IMR-90 (cell line): ENCODE measurements around the gene MT1E. TPM values are rescaled to one million over a fixed set of nuclear protein-coding genes. Genes with fewer than 3 reads are reported as not detected.

ENCODE experiments used
- ATAC-seq: fragments of 200-7000 bp; cut with Tn5 transposase; 2 replicates; pipeline ENCODE4 v1.9.1; 2020; ENCODE audit warnings: low read depth, mild to moderate bottlenecking, moderate library complexity
- BruUV-seq: library from RNA; stranded (reverse); fragments of 400-500 nt; replicated peaks from 2 replicates; lab custom pipeline; 2021; lab: Mats Ljungman, UMichigan
- CTCF ChIA-PET: fragments of 300-600 bp; formaldehyde crosslinking; extraction: SDS; loops from one replicate; lab custom pipeline; 2021; ENCODE audit warnings: antibody characterized with exemption; lab: Yijun Ruan, JAX
- POLR2A ChIA-PET: fragments of 300-600 bp; sonication (Branson Sonifier 250); formaldehyde crosslinking; loops from one replicate; lab custom pipeline; 2022; ENCODE audit warnings: antibody characterized with exemption; ENCODE audit not compliant: unreplicated experiment; lab: Charles Lee
- DNase-seq: peaks from one replicate; pipeline ENCODE4 v3.0.0; 2013
- H2AFZ ChIP-seq: replicated peaks from 2 replicates; pipeline ENCODE3; 2013; ENCODE audit warnings: low read length, mild to moderate bottlenecking; ENCODE audit not compliant: poor library complexity
- H2AK5ac ChIP-seq: 2 replicates; pipeline ENCODE4 v1.6.1; 2013; ENCODE audit warnings: low read depth, low read length, inconsistent platforms
- H2AK9ac ChIP-seq: replicated peaks from 2 replicates; pipeline ENCODE3; 2013; ENCODE audit warnings: mild to moderate bottlenecking, low read depth, low read length, moderate library complexity; ENCODE audit not compliant: poor library complexity
- H2BK120ac ChIP-seq: 2 replicates; pipeline ENCODE4 v1.6.1; 2013; ENCODE audit warnings: low read depth, low read length, inconsistent platforms
- H2BK15ac ChIP-seq: 3 replicates; pipeline ENCODE4 v1.6.1; 2013; ENCODE audit warnings: low read depth, low read length, inconsistent platforms
- H2BK20ac ChIP-seq: 2 replicates; pipeline ENCODE4 v1.6.1; 2013; ENCODE audit warnings: low read depth, mild to moderate bottlenecking, inconsistent platforms, low read length, moderate library complexity
- H2BK5ac ChIP-seq: 2 replicates; pipeline ENCODE4 v1.6.1; 2013; ENCODE audit warnings: mild to moderate bottlenecking, low read depth, low read length, inconsistent platforms; ENCODE audit not compliant: poor library complexity, severe bottlenecking
- H3K14ac ChIP-seq: replicated peaks from 2 replicates; pipeline ENCODE4 v1.6.1; 2013; ENCODE audit warnings: low read depth, low read length, inconsistent platforms
- H3K18ac ChIP-seq: 2 replicates; pipeline ENCODE4 v1.6.1; 2013; ENCODE audit warnings: low read depth, low read length, control low read depth
- H3K23ac ChIP-seq: 2 replicates; pipeline ENCODE4 v1.6.1; 2013; ENCODE audit warnings: low read depth, low read length, inconsistent platforms
- H3K27ac ChIP-seq: 2 replicates; pipeline ENCODE4 v1.5.1; 2013; ENCODE audit warnings: mild to moderate bottlenecking, control low read depth, low read length; ENCODE audit not compliant: insufficient read depth
- H3K27me3 ChIP-seq: 2 replicates; pipeline ENCODE4 v1.6.1; 2013; ENCODE audit warnings: low read length; ENCODE audit not compliant: control insufficient read depth, insufficient read depth
- H3K36me3 ChIP-seq: 2 replicates; pipeline ENCODE4 v1.6.1; 2013; ENCODE audit warnings: low read length, mixed read lengths; ENCODE audit not compliant: control insufficient read depth, insufficient read depth
- H3K4ac ChIP-seq: 2 replicates; pipeline ENCODE4 v1.6.1; 2013; ENCODE audit warnings: low read depth, low read length, inconsistent platforms
- H3K4me1 ChIP-seq: 2 replicates; pipeline ENCODE4 v1.6.1; 2013; ENCODE audit warnings: low read length, mixed read lengths; ENCODE audit not compliant: control insufficient read depth, insufficient read depth
- H3K4me2 ChIP-seq: 2 replicates; pipeline ENCODE4 v1.6.1; 2013; ENCODE audit warnings: low read depth, mild to moderate bottlenecking, control low read depth, low read length, moderate library complexity
- H3K4me3 ChIP-seq: 2 replicates; pipeline ENCODE4 v1.5.1; 2013; ENCODE audit warnings: low read depth, mild to moderate bottlenecking, control low read depth, low read length, moderate library complexity; ENCODE audit not compliant: insufficient read depth
- H3K56ac ChIP-seq: 2 replicates; pipeline ENCODE4 v1.6.1; 2013; ENCODE audit warnings: low read length, inconsistent platforms; ENCODE audit not compliant: insufficient read depth; ENCODE audit errors: extremely low read depth
- H3K79me1 ChIP-seq, 2 experiments: 2 replicates each; pipeline ENCODE4 v1.6.1; 2013; ENCODE audit warnings: low read length in 2 of 2, inconsistent platforms in 1 of 2, low read depth in 1 of 2
- H3K9ac ChIP-seq: 2 replicates; pipeline ENCODE4 v1.6.1; 2013; ENCODE audit warnings: low read depth, low read length, control low read depth
- H3K9me1 ChIP-seq: 2 replicates; pipeline ENCODE4 v1.6.1; 2013; ENCODE audit warnings: low read length, inconsistent platforms; ENCODE audit not compliant: insufficient read depth
- H3K9me3 ChIP-seq: 2 replicates; pipeline ENCODE4 v1.6.1; 2013; ENCODE audit warnings: low read length; ENCODE audit not compliant: control insufficient read depth, insufficient read depth
- H4K20me1 ChIP-seq: 2 replicates; pipeline ENCODE4 v1.6.1; 2013; ENCODE audit warnings: low read length, inconsistent platforms; ENCODE audit not compliant: insufficient read depth
- H4K5ac ChIP-seq: 2 replicates; pipeline ENCODE4 v1.6.1; 2013; ENCODE audit warnings: mild to moderate bottlenecking, low read depth, low read length, control low read depth
- H4K8ac ChIP-seq, 2 experiments: 2 replicates each; pipeline ENCODE4 v1.6.1; 2013; ENCODE audit warnings: low read depth in 2 of 2, low read length in 2 of 2, control low read depth in 1 of 2, inconsistent platforms in 1 of 2
- H4K91ac ChIP-seq: 2 replicates; pipeline ENCODE4 v1.6.1; 2013; ENCODE audit warnings: low read depth, low read length, inconsistent platforms; ENCODE audit not compliant: insufficient read depth
- BHLHE40 ChIP-seq: fragments of 150-350 bp; IDR thresholded peaks from 2 replicates; pipeline ENCODE4 v1.6.1; 2016; ENCODE audit warnings: mild to moderate bottlenecking, low read depth, low read length
- CEBPB ChIP-seq: IDR thresholded peaks from 2 replicates; pipeline ENCODE4 v1.6.1; 2012; ENCODE audit warnings: low read depth, low read length, improper control_type of control experiment
- FOS ChIP-seq: fragments of 150-350 bp; IDR thresholded peaks from 2 replicates; pipeline ENCODE4 v1.6.1; 2016; ENCODE audit warnings: low read depth, low read length
- MXI1 ChIP-seq: IDR thresholded peaks from 2 replicates; pipeline ENCODE4 v1.6.1; 2012; ENCODE audit warnings: low read depth, mild to moderate bottlenecking, low read length, moderate library complexity, borderline replicate concordance
- NFE2L2 ChIP-seq: fragments of 150-350 bp; IDR thresholded peaks from 2 replicates; pipeline ENCODE4 v1.6.1; 2016; ENCODE audit warnings: low read depth, mild to moderate bottlenecking, low read length
- RCOR1 ChIP-seq: IDR thresholded peaks from 2 replicates; pipeline ENCODE4 v1.6.1; 2012; ENCODE audit warnings: mild to moderate bottlenecking, low read length, improper control_type of control experiment; ENCODE audit not compliant: insufficient replicate concordance
- SMC3 ChIP-seq: fragments of 150-350 bp; IDR thresholded peaks from 2 replicates; pipeline ENCODE4 v1.6.1; 2016; ENCODE audit warnings: low read depth, mild to moderate bottlenecking, antibody characterized with exemption, low read length, moderate library complexity
- WGBS, 2 experiments: methylation state at CpG; one replicate each; pipeline versions ENCODE4 v1.1.5 to v1.1.7; 2013; ENCODE audit warnings: missing lambda C conversion rate in 2 of 2; ENCODE audit not compliant: insufficient read length in 1 of 2; ENCODE audit errors: extremely low coverage in 2 of 2; 5-methylcytosine and 5-hydroxymethylcytosine counted together
- dilution Hi-C: fragments of 300-500 bp; cut with HindIII; formaldehyde crosslinking; loops from one replicate; pipeline ENCODE4 v1.14.3; 2018; ENCODE audit warnings: low sequenced_read_pairs; ENCODE audit not compliant: unreplicated experiment
- in situ Hi-C: fragments of 300-500 bp; cut with MboI; formaldehyde crosslinking; loops from 3 replicates; pipeline ENCODE4 v1.14.3; 2019; ENCODE audit warnings: low sequenced_read_pairs, inconsistent platforms, mixed read lengths
- intact Hi-C: fragments of 100-400 bp; cut with micrococcal nuclease; formaldehyde crosslinking; loops from 2 replicates; pipeline ENCODE4 v1.10.0; 2022
- polyA plus RNA-seq, 3 experiments: library from polyadenylated mRNA; depleted of rRNA; stranded (reverse); fragments of >200 nt; gene quantifications; 2 replicates each; pipeline ENCODE4 v1.2.3, GENCODE V29; 2012; ENCODE audit warnings: low replicate concordance in 1 of 3
- total RNA-seq: library from RNA; depleted of rRNA; stranded (reverse); fragments of >200 nt; gene quantifications from 2 replicates; pipeline ENCODE4 v1.2.3, GENCODE V29; 2012
- TF ChIP-seq, protein P1 (sequence below): conservative IDR thresholded peaks from 2 replicates; pipeline ENCODE4 v1.5.1; 2012; ENCODE audit warnings: mild to moderate bottlenecking, low read depth, low read length, improper control_type of control experiment

MT1E gene
- total and polyA plus RNA-seq, 2 of the 4 experiments (the other 2 are of a cell fraction), result 137 to 821 TPM

DNA sequence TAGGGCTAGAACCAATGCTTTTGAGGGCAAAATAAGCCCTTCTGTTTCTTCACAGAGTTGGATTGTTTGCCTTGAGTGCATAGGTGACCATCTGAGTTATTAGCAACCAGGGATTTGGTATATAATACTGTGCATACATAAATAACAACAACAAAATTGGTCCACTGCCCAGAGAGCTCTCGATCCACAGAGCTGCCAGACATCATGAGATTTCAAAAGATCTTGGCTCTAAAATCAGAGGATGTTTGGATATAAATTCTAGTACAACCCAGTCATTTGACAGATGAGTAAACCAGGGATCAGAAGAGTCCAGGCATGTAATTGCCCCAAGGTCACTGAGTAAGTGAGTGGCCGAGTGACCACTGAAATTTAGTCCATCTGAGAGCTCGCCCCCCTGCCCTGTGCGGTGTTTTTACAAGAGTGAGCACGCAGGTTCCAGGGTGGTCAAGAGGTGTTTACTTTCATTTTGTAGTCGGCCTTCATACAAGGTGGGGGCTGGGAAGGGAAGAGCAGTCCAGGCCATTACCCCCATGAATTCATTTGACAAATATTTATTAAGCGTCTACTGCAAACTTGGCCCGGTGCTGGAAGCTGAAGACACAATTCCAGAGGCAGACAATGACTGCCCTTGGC, 19.0 kb upstream of the MT1E start:
- Histone ChIP-seq H2BK15ac (peak overlapping the region; percentile 97; the same call in 2 of the 3 replicates), H3K4me3 (peak overlapping the region; percentile 4; the same call in 1 of the 2 replicates), H3K4me2 (peak overlapping the region; percentile 64), H3K18ac (peak overlapping the region; percentile 54), H4K8ac (peak overlapping the region; percentile 96 to 98), H4K5ac (peak overlapping the region; percentile 97), H3K9me1 (peaks cover 20% of the 10 kb centered on the region), H2AK5ac (peak overlapping the region; percentile 97), H3K4ac (peak overlapping the region; percentile 99), H2AFZ (peak overlapping the region; percentile 87), H2AK9ac (peak overlapping the region; percentile 95), H3K56ac (peak overlapping the region; percentile 92), H3K79me1 (peaks cover 0 to 30% of the 10 kb centered on the region in 2 experiments; a peak in 2 of 4 replicates), H4K20me1 (peaks cover 11% of the 10 kb centered on the region), H3K27me3 (no peaks in the 10 kb centered on the region), H3K4me1 (peaks cover 28% of the 10 kb centered on the region), H2BK120ac (peak overlapping the region; percentile 97), H3K9me3 (no peaks in the 10 kb centered on the region), H3K36me3 (no peaks in the 10 kb centered on the region), H3K14ac (peak overlapping the region; percentile 68), H2BK5ac (peak overlapping the region; percentile 95), H3K9ac (peak overlapping the region; percentile 83; the same call in 1 of the 2 replicates), H2BK20ac (peak overlapping the region; percentile 96), H4K91ac (peak overlapping the region; percentile 98), H3K23ac (peak overlapping the region; percentile 78; the same call in 1 of the 2 replicates), H3K27ac (peak overlapping the region; percentile 99)
- ATAC-seq, result peak; percentile 20
- intact Hi-C loops (loop anchor here (5.0 to 10.0 kb wide), 3 partner anchors 76 to 252 kb away; partner anchors contain the start of gene MT1X), dilution Hi-C loops (no loop called here), in situ Hi-C loops (no loop called here)
- ChIA-PET CTCF (interaction anchor here (0.8 to 2.1 kb wide), 2 partner anchors 95 to 102 kb away, joined by 3 to 9 read pairs; no protein-coding TSS in a partner anchor), POLR2A (interaction anchor here (1.0 to 2.5 kb wide), 2 partner anchors 15 to 19 kb away, joined by 3 to 37 read pairs; partner anchors contain the start of gene MT1E)
- BruUV-seq, result no TSS peak
- TF ChIP-seq, protein P1, sequence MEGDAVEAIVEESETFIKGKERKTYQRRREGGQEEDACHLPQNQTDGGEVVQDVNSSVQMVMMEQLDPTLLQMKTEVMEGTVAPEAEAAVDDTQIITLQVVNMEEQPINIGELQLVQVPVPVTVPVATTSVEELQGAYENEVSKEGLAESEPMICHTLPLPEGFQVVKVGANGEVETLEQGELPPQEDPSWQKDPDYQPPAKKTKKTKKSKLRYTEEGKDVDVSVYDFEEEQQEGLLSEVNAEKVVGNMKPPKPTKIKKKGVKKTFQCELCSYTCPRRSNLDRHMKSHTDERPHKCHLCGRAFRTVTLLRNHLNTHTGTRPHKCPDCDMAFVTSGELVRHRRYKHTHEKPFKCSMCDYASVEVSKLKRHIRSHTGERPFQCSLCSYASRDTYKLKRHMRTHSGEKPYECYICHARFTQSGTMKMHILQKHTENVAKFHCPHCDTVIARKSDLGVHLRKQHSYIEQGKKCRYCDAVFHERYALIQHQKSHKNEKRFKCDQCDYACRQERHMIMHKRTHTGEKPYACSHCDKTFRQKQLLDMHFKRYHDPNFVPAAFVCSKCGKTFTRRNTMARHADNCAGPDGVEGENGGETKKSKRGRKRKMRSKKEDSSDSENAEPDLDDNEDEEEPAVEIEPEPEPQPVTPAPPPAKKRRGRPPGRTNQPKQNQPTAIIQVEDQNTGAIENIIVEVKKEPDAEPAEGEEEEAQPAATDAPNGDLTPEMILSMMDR, result no peak
- TF ChIP-seq BHLHE40, result peak; percentile 48
- TF ChIP-seq CEBPB, result peak; percentile 34; the same call in 1 of the 2 replicates
- TF ChIP-seq MXI1, result 0 out of 2 replicates have a peak, but pooled peaks have one; percentile 3
- peak; percentile 81 for TF ChIP-seq FOS
- no peak for TF ChIP-seq RCOR1
- peak; percentile 21; the same call in 1 of the 2 replicates for TF ChIP-seq NFE2L2
- 0 out of 2 replicates have a peak, but pooled peaks have one; percentile 1 for TF ChIP-seq SMC3
- DNase-seq, result peak; percentile 91
- no CpG with 5 or more reads among the region's 8 CpGs for WGBS, 2 experiments
